GM19099 (cell line): ENCODE data around the gene HSBP1L1.

Experiments
- POLR2A ChIP-seq: IDR thresholded peaks from 3 replicates; pipeline ENCODE4 v1.6.1; 2011; ENCODE audit warnings: low read depth; ENCODE audit not compliant: insufficient read length; ENCODE audit errors: extremely low read depth

The HSBP1L1 gene

GRCh38 chr18:79962311-79962710 is 2.1 kb upstream of the HSBP1L1 start:
- no peak for TF ChIP-seq POLR2A

- TF ChIP-seq POLR2A: no peak
Observed at GRCh38 chr18:79962835-79963657, 1.4 kb upstream of the HSBP1L1 start.

GRCh38 chr18:79963658-79964329 is 649 bp upstream of the HSBP1L1 start:
- no peak for TF ChIP-seq POLR2A

- TF ChIP-seq POLR2A: no peak
Observed at GRCh38 chr18:79965119-79965902, 868 bp downstream of the HSBP1L1 start.

- no peak for TF ChIP-seq POLR2A
Observed at GRCh38 chr18:79970419-79971133, 6.1 kb downstream of the HSBP1L1 start.

GRCh38 chr18:79971211-79971952 is 6.9 kb downstream of the HSBP1L1 start:
- TF ChIP-seq POLR2A: no peak

- no peak for TF ChIP-seq POLR2A
Observed at GRCh38 chr18:79971986-79972385, 7.5 kb downstream of the HSBP1L1 start.

- no peak for TF ChIP-seq POLR2A
Observed at GRCh38 chr18:79972720-79973119, 8.3 kb downstream of the HSBP1L1 start.

GRCh38 chr18:79973517-79973916 is 9.1 kb downstream of the HSBP1L1 start:
- no peak for TF ChIP-seq POLR2A

- no peak for TF ChIP-seq POLR2A
Observed at GRCh38 chr18:79974025-79974654, 9.7 kb downstream of the HSBP1L1 start.

GRCh38 chr18:79975043-79975442 is 10.6 kb downstream of the HSBP1L1 start:
- no peak for TF ChIP-seq POLR2A

- TF ChIP-seq POLR2A: no peak
Observed at GRCh38 chr18:79975985-79976680, 11.7 kb downstream of the HSBP1L1 start.

GRCh38 chr18:79979843-79980242 is 15.4 kb downstream of the HSBP1L1 start:
- TF ChIP-seq POLR2A: no peak
